Occipital lobe (tissue), 2 donors: Measurements from ENCODE around the gene VMP1. TPM values are rescaled to one million over a fixed set of nuclear protein-coding genes. Genes with fewer than 3 reads are reported as not detected.

Source experiments
- DNase-seq: peaks from one replicate; lab custom pipeline; 2025; lab: John Stamatoyannopoulos, UW
- total RNA-seq: library from RNA; depleted of rRNA; stranded (reverse); fragments of >200 nt; gene quantifications from one replicate; pipeline ENCODE4 v1.2.3, GENCODE V29; 2014

Gene VMP1
- total RNA-seq, 1 donor from 2014 or later = 238 TPM

- DNase-seq = no peak
Observed at GRCh38 chr17:59707971-59708430, 547 bp downstream of the VMP1 start.

GRCh38 chr17:59711936-59712335, 4.5 kb downstream of the VMP1 start:
- DNase-seq = no peak

- no peak for DNase-seq
Observed at GRCh38 chr17:59712862-59713261, 5.4 kb downstream of the VMP1 start.

GRCh38 chr17:59714255-59714654, 6.8 kb downstream of the VMP1 start:
- DNase-seq = no peak

GRCh38 chr17:59716427-59716826, 9.0 kb downstream of the VMP1 start:
- DNase-seq = no peak

- DNase-seq = no peak
Observed at GRCh38 chr17:59719526-59719925, 12.1 kb downstream of the VMP1 start.

GRCh38 chr17:59722623-59723022, 15.2 kb downstream of the VMP1 start:
- DNase-seq = no peak

- no peak for DNase-seq
Observed at GRCh38 chr17:59723041-59723440, 15.6 kb downstream of the VMP1 start.

GRCh38 chr17:59723607-59724006, 16.2 kb downstream of the VMP1 start:
- no peak for DNase-seq

GRCh38 chr17:59725691-59726090, 18.2 kb downstream of the VMP1 start:
- no peak for DNase-seq

GRCh38 chr17:59727817-59728533, 20.5 kb downstream of the VMP1 start:
- DNase-seq = no peak

GRCh38 chr17:59730268-59730834, 22.9 kb downstream of the VMP1 start:
- DNase-seq = no peak

- no peak for DNase-seq
Observed at GRCh38 chr17:59733697-59734096, 26.2 kb downstream of the VMP1 start.

- DNase-seq = no peak
Observed at GRCh38 chr17:59734226-59734625, 26.8 kb downstream of the VMP1 start.

GRCh38 chr17:59737324-59737723, 29.9 kb downstream of the VMP1 start:
- no peak for DNase-seq

GRCh38 chr17:59743842-59744241, 36.4 kb downstream of the VMP1 start:
- no peak for DNase-seq

- no peak for DNase-seq
Observed at GRCh38 chr17:59745040-59745439, 37.6 kb downstream of the VMP1 start.

GRCh38 chr17:59746849-59747445, 39.5 kb downstream of the VMP1 start:
- no peak for DNase-seq

GRCh38 chr17:59748591-59748990, 41.1 kb downstream of the VMP1 start:
- DNase-seq = no peak

- DNase-seq = no peak
Observed at GRCh38 chr17:59751955-59752413, 44.5 kb downstream of the VMP1 start.

- DNase-seq = no peak
Observed at GRCh38 chr17:59752446-59752845, 45.0 kb downstream of the VMP1 start.

- no peak for DNase-seq
Observed at GRCh38 chr17:59752922-59753321, 45.5 kb downstream of the VMP1 start.
